Gastrocnemius medialis (tissue), 4 donors: ENCODE results near the gene LTBP4. TPM values are rescaled to one million over a fixed set of nuclear protein-coding genes. Genes with fewer than 3 reads are reported as not detected.
"Not testable (repeated sequence)": the region's sequence is repeated elsewhere in the genome, so short reads cannot be mapped to it uniquely, and the experiment has no call there.

Source experiments
- ATAC-seq, 2 donors: fragments of 150-250 bp; one replicate each; pipeline ENCODE4 v1.9.1; 2016
- DNase-seq, 2 donors: peaks; one replicate each; pipeline ENCODE4 v3.0.0-alpha.2; 2019
- H3K27ac ChIP-seq, 4 donors: fragments of 200-600 bp; sonication (generic); 1 replicate in 1 of 4; 2 replicates in 3 of 4; pipeline ENCODE4 v1.5.1; 2016 to 2018; ENCODE audit warnings: mild to moderate bottlenecking in 2 of 4, moderate library complexity in 1 of 4
- H3K27me3 ChIP-seq, 3 donors: fragments of 200-600 bp; sonication (generic) in 2 of 3; 1 replicate in 1 of 3; 2 replicates in 2 of 3; pipeline versions ENCODE4 v1.5.1 to v1.6.0; 2016 to 2019; ENCODE audit warnings: mild to moderate bottlenecking in 1 of 3, moderate library complexity in 1 of 3
- H3K36me3 ChIP-seq, 2 donors: fragments of 200-600 bp; sonication (generic) in 1 of 2; one replicate each; pipeline ENCODE4 v1.5.1; 2017 to 2018
- H3K4me1 ChIP-seq, 2 donors: fragments of 200-600 bp; sonication (generic) in 1 of 2; one replicate each; pipeline ENCODE4 v1.5.1; 2016 to 2017; ENCODE audit warnings: mild to moderate bottlenecking in 2 of 2
- H3K4me3 ChIP-seq, 4 donors: fragments of 200-600 bp; sonication (generic) in 3 of 4; 1 replicate in 1 of 4; 2 replicates in 3 of 4; pipeline ENCODE4 v1.5.1; 2016 to 2019; ENCODE audit warnings: mild to moderate bottlenecking in 2 of 4
- H3K9me3 ChIP-seq, 3 donors: fragments of 200-600 bp; sonication (generic) in 2 of 3; 1 replicate in 1 of 3; 2 replicates in 2 of 3; pipeline ENCODE4 v1.5.1; 2016 to 2019
- CTCF ChIP-seq, 5 experiments: fragments of 450-650 bp in 3 of 5; fragments of 200-600 bp in 2 of 5; sonication (generic) in 2 of 5; IDR thresholded peaks in 4 of 5; conservative IDR thresholded peaks in 1 of 5; 1 replicate in 4 of 5; 2 replicates in 1 of 5; pipeline ENCODE4 v1.5.1; 2016 to 2019; ENCODE audit warnings: antibody characterized with exemption in 5 of 5, mild to moderate bottlenecking in 3 of 5, moderate library complexity in 3 of 5
- POLR2A ChIP-seq, 2 donors: fragments of 450-650 bp; IDR thresholded peaks; one replicate each; pipeline ENCODE4 v1.6.1; 2017; ENCODE audit warnings: antibody characterized with exemption in 2 of 2, mild to moderate bottlenecking in 2 of 2, moderate library complexity in 2 of 2
- in situ Hi-C, 4 donors: fragments of 200-750 bp; cut with MboI; loops; one replicate each; pipeline versions ENCODE4 v1.15.0 to v1.8.0; 2017; ENCODE audit warnings: low sequenced_read_pairs in 4 of 4
- intact Hi-C: fragments of 100-400 bp; cut with DNase I; formaldehyde crosslinking; loops from one replicate; pipeline ENCODE4 v1.15.1; 2023; ENCODE audit warnings: low total_unique reads
- total RNA-seq, 4 donors: library from RNA; depleted of rRNA; stranded (reverse); fragments of >200 nt; gene quantifications; one replicate each; pipeline versions ENCODE4 v1.1.0 to v1.2.3, GENCODE V29; 2016

LTBP4 gene
- total RNA-seq, 4 donors from 2014 or later = 34.4 to 46.7 (median 40.5) TPM

GRCh38 chr19:40623403-40624251, 22.5 kb downstream of the LTBP4 start:
- DNase-seq (no peak), ATAC-seq (no peak)
- Histone ChIP-seq H3K27me3 (no peaks in the 10 kb centered on the region), H3K4me1 (no peaks in the 10 kb centered on the region), H3K36me3 (peaks cover 0 to 3% of the 10 kb centered on the region in 2 donors), H3K9me3 (no peaks in the 10 kb centered on the region), H3K27ac (no peak overlapping the region), H3K4me3 (no peak overlapping the region)
- TF ChIP-seq CTCF (IDR thresholded peaks at IDR 0.05 in 4 of 5, conservative IDR thresholded peaks at IDR 0.05 in 1 of 5) (no peak), POLR2A (IDR thresholded peaks at IDR 0.05) (no peak)
- in situ Hi-C loops (no loop called here), intact Hi-C loops (no loop called here)

DNA sequence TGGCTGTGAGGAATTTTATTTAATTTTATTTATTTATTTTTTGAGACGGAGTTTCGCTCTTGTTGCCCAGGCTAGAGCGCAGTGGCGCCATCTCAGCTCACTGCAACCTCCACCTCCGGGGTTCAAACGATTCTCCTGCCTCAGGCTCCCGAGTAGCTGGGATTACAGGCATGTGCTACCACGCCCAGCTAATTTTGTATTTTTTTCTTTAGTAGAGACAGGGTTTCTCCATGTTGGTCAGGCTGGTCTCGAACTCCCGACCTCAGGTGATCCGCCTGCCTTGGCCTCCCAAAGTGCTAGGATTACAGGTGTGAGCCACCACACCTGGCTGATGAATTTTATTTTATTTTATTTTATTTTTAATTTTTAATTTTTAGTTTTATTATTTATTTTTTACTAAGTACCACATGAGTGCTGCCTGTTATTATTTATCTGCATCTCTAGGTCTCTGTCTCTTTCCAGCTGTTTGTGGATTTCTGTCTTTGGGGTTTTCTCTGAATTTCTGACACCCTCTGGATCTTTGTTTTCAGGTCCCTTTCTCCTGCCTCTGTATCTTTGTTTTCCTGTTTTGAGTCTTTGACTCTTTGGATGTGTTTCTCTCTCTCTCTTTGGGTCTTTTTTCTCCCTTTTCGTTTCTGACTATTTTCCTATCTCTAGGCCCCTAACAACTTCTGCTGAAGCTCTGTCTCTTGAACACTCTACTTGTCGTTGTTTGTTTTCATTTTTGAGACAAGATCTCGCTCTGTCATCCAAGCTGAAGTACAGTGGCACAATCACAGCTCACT, 23.4 kb downstream of the LTBP4 start:
- in situ Hi-C loops = loop anchor here in 1 of 4 donors (25.0 kb wide), 1 partner anchor 487 kb away; no protein-coding TSS in a partner anchor
- H3K9me3 ChIP-seq, ATAC-seq, intact Hi-C loops, H3K36me3 ChIP-seq, H3K4me3 ChIP-seq, DNase-seq, H3K4me1 ChIP-seq, H3K27me3 ChIP-seq, H3K27ac ChIP-seq: not testable (repeated sequence)

- DNase-seq = no peak
- in situ Hi-C loops = loop anchor here in 1 of 4 donors (25.0 kb wide), 1 partner anchor 488 kb away; no protein-coding TSS in a partner anchor
- H3K36me3 ChIP-seq = peaks cover 0 to 3% of the 10 kb centered on the region in 2 donors
- no peak overlapping the region for H3K4me3 ChIP-seq
- intact Hi-C loops = no loop called here
- no peak overlapping the region for H3K27ac ChIP-seq
- no peaks in the 10 kb centered on the region for H3K4me1 ChIP-seq
- H3K27me3 ChIP-seq = no peaks in the 10 kb centered on the region
- no peak for TF ChIP-seq CTCF (IDR thresholded peaks at IDR 0.05 in 4 of 5, conservative IDR thresholded peaks at IDR 0.05 in 1 of 5)
- no peak for TF ChIP-seq POLR2A (IDR thresholded peaks at IDR 0.05)
- no peaks in the 10 kb centered on the region for H3K9me3 ChIP-seq
- no peak for ATAC-seq
Measured at GRCh38 chr19:40625406-40626120, 24.4 kb downstream of the LTBP4 start.

DNA sequence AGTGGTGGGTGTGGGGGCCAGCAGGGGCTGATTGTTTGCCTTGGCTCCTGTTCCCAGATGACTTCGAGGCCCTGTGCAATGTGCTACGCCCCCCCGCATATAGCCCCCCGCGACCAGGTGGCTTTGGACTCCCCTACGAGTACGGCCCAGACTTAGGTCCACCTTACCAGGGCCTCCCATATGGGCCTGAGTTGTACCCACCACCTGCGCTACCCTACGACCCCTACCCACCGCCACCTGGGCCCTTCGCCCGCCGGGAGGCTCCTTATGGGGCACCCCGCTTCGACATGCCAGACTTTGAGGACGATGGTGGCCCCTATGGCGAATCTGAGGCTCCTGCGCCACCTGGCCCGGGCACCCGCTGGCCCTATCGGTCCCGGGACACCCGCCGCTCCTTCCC, 25.7 kb downstream of the LTBP4 start:
- Histone ChIP-seq H3K4me3 (no peak overlapping the region), H3K27me3 (no peaks in the 10 kb centered on the region), H3K4me1 (no peaks in the 10 kb centered on the region), H3K36me3 (peaks cover 0 to 3% of the 10 kb centered on the region in 2 donors), H3K27ac (no peak overlapping the region), H3K9me3 (no peaks in the 10 kb centered on the region)
- no peak for ATAC-seq
- in situ Hi-C loops (loop anchor here in 1 of 4 donors (25.0 kb wide), 1 partner anchor 490 kb away; no protein-coding TSS in a partner anchor), intact Hi-C loops (no loop called here)
- no peak for DNase-seq
- no peak for TF ChIP-seq CTCF (IDR thresholded peaks at IDR 0.05 in 4 of 5, conservative IDR thresholded peaks at IDR 0.05 in 1 of 5)
- TF ChIP-seq POLR2A (IDR thresholded peaks at IDR 0.05) = no peak
